NCI-H2107 (cell line): Measurements from ENCODE around the gene SCN9A.
"Not testable (repeated sequence)": the region's sequence is repeated elsewhere in the genome, so short reads cannot be mapped to it uniquely, and the experiment has no call there.

Experiments used
- DNase-seq: peaks from one replicate; lab custom pipeline; 2025; lab: John Stamatoyannopoulos, UW

SCN9A gene

DNA sequence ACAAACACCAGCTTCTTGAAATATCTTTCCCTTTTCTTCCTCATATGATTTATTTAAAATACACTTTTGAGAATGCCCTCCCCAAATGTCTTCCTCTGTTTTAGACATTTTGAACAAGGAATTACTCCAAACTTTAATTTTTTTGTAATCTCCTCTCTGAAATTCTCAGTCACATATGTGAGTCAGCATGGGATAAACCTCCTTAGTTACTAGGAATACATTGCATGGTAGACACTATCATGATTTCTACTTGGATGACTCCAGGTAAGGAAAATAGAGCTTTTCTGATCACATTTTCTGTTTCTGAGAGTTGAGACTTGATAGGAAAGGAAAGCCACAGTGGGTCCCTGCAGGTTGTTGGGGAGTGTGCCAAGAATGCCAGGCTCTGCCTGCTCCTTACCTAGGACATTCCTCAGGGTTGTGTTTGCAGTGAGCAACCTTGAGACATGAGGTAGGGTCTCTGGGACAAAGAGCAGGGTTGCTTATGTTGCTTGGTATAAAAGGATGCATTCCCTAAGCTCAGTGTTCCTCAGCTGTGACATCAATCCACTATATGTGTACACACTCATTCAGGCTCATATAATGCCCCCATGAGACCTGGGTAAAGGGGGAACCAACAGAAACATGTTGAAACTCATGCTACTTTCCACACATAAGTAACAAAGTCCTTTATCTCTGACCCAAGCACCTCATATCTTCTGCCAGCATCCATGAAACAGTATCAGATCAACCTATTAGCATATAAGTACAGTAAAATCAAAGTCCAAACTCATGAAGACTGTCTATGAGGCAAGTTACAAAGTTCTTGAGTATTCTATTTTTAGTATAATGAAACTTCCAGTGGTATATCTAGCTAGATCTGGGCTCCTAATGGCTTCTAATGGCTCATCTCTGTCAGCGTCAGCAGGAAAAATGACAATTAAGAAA lies 135.1 kb downstream of the SCN9A start:
- DNase-seq = no peak

DNA sequence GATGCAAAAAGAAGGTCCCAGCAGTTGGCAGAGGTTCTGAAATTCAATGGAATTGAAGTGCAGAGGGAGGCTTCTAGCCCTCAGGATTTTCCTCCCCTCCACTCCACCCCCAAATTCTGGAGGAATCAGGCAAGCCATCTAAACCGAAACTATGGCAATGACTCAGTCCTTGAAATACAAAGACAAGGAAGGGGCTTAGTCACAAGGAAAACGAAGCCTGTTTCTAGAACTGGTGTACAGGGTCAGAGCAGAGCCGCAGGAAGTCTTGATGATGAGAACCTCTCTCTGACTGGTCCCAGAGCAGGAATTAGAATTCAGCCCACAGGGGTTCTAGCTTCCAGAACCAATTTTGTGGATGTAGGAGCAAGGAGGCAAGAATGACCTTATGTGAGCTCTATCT lies 136.2 kb downstream of the SCN9A start:
- DNase-seq = no peak

DNA sequence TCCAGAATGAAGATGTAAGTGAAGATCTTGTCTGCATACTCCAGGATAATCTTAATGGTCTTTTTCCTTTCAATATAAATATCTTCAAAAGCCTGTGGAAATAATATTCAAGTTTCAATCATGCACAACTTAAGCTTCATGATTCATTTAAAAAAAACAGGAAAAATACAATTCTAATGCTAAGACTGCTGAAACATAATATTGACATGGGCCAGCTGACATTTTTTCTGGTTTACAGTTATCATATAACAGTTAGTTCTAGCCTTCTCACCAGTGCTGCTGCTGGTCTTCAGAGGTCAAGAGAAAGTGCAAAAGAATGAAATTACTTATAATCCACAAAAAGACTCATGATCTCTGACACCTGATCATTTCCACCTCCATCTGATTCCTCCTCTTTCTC lies 137.6 kb downstream of the SCN9A start:
- DNase-seq = no peak

DNA sequence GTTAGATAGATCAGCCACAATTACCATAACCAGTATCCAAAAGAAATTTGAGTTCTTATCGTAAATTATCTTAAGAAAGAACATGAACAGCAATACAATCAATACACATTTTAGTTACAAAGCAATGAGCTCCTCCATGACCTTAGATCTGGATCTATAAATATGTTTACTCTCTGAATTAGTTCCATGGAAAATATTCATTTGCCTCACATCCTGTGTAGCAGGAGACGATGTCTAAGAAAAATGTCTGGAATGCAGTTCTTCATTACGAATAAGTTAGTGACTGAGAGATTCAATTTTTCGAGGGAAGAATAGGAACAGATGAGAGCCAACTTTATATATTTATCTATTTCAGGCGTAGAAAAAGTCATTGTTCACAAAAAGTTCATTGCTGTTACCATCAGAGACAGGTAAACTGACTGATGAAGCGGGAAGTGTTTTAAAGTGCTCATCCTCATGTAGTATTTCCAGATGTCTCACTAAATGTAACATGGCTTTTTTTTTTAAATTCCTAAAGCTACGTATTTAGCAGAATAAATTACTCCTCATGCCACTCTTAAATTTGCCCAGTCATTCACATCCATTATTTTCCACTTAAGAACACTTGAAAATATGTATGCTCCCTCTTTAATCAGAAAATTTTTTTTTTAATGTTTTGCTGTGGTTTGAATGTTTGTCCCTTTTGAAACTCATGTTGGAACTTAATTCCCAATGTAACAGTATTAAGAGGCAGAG lies 141.5 kb downstream of the SCN9A start:
- no peak for DNase-seq

DNA sequence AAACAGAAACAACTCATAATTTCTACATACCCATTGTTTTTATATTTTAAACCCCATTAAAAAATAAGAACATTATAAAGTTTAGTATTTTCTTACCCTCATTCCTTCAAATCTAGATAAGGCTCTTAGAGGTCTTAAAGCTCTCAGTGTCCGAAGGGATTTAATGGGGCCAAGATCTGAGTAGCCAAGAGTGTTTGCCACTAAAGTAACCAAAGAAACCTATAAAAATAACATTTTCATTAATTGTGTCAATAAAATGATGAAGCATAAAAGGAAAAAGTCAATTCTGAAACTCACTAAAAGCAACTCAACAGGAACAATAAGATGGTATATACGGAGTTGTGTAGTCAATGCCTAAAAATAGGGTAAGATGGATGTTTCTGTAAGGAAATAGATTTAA lies 142.5 kb downstream of the SCN9A start:
- no peak for DNase-seq

DNA sequence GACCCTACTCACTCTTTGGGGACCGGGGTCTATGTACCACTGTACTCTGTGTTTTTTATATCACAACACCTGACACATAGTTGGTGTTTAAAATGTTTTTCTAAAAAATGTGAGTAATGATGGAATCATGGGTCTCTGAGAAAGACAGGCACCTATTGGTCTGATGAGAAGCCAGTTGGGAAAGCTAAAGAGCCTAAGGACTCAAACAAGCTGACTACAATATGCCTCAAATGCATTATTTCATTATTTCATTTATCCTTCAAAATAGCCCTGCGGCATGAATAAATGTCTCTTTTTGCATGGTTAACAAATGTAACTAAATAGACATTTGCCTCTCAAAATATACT lies 145.0 kb downstream of the SCN9A start:
- DNase-seq = no peak

DNA sequence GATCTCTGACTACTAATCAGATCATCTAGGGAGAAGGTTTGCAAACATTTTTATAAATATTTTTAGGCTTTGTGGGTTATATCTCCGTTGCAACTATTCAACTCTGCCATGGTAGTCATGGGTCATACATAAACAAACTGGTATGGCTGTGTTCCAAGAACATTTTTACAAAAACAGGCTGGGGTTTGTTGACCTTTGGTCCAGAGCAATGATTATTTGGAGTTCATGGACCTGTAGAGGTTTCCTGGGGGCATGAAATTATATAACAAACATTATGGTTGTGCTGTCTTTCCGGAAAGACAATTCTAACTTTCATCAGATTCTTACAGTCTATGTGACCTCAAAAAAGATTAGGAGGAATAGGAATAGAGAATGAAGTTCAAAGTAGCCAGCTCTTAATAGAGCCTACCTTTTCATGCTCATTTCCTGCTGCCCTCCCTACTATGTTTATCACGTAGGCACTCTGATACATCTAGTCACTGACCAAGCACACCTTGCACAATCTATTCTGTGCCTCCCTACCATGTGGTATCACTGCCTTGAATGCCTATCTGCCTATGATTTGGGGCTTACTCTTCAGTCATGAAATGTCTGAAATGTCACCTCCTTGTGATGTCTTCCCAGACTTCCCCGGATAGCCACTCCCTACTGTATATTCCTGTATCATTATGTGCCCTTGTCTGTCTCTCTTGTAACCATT lies 145.6 kb downstream of the SCN9A start:
- DNase-seq = no peak

DNA sequence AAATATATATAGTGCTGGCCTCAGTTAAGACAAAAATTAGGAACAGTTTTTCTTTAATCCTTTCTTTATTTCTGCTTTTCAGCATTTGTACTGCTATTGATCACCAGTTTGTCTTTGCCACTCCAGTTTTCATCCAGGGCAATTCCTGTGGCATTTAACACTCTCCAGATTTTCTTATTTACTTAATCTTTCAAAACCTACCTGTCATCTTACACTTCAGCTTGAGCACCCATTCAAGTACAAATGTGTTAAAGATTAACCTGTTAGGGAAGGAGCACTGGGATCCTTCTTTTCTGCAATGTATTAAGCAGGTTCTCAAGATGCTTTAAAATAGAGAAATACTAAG lies 146.1 kb downstream of the SCN9A start:
- no peak for DNase-seq

DNA sequence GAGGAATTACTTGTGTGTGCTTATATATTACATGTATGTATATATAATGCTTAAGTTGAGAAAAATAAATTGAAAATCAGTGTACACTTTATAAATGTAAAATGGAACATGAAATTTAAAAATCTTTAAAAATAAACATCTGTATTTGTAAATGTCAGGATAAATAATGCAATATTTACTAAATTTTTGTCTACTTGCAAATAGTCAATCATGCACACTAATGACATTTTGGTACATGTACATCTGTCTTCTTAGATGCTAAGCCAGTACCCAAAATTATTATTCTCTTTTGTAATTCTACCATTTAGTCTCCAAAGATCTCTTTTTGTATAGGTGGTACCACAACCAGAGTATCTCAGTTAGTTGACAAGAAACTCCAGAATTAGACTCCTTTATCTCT lies 151.5 kb downstream of the SCN9A start:
- DNase-seq = no peak

DNA sequence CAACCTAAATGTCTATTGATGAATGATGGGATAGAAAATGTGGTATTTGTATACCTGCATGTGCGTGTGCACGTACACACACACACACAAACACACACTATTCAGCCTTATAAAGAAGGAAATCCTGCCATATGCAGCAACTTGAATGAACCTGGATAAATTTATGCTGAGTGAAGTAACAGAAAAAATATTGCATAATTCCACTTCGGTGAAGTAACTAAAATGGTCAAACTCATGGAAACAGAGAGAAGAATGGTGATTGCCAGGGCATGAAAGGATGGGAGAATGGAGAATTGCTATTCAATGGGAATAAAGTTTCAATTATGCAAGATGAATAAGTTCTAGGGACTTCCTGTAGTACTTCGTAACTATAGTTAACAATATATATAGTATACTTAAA lies 152.4 kb downstream of the SCN9A start:
- DNase-seq = no peak

DNA sequence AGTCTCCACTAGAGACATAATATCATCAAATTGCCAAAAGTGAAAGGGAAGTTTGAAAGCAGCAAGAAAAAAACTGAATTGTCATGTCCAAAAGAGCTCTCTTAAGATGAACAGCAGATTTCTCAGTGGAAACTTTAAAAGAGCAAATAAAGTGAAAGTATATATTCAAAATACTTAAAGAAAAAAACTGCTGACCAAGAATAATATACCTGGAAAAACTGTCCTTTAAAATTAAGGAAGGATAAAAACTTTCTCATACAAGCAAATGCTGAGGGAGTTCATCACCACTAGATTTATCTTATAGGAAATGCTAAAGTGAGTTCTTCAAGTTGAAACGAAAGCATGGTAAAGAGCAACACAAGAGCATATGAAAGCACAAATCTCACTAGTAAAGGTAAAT lies 164.7 kb downstream of the SCN9A start:
- no peak for DNase-seq

DNA sequence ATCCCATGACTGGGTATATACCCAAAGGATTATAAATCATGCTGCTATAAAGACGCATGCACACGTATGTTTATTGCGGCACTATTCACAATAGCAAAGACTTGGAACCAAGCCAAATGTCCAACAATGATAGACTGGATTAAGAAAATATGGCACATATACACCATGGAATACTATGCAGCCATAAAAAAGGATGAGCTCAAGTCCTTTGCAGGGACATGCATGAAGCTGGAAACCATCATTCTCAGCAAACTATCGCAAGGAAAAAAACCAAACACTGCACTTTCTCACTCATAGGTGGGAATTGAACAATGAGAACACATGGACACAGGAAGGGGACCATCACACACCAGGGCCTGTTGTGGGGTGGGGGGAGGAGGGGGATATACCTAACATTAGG lies 165.8 kb downstream of the SCN9A start:
- DNase-seq = not testable (repeated sequence)

DNA sequence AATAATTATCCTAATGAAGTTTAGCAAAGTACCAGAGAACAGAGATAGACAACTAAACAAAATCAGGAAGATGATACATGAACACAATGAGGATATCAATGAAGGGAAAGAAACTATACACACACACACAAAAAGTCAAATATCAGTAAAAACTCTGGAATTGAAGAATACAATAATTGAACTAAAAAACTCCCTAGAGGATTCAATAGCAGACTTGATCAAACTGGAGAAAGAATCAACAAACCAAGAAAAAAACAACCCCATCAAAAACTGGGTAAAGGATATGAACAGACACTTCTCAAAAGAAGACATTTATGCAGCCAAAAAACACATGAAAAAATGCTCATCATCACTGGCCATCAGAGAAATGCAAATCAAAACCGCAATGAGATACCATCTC lies 166.4 kb downstream of the SCN9A start:
- DNase-seq = not testable (repeated sequence)

DNA sequence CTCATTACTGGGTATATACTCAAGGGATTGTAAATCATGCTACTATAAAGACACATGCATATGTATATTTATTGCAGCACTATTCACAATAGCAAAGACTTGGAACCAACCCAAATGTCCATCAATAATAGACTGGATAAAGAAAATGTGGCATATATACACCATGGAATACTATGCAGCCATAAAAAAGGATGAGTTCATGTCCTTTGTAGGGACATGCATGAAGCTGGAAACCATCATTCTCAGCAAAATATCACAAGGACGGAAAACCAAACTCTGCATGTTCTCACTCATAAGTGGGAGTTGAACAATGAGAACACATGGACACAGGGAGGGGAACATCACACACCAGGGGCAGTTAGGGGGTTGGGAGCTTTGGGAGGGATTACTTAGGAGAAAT lies 169.6 kb downstream of the SCN9A start:
- DNase-seq = not testable (repeated sequence)

DNA sequence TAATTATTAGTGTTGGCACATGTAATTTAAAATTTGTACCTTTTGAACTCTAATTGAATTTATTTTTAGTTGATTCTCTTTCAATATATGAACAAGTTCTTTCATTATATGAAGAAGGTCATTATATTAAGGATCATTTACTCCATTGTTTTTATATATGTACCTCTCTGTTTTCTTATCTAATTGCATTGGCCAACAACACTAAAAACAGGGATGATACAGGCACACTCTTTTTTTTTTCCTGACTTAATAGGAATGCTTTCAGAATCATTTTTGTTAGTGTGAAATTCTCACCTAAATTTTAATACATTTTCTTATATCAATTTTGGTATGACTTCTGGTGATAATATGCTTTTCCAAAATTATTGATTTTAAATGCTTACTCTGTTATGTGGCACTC lies 173.0 kb downstream of the SCN9A start:
- DNase-seq = no peak

DNA sequence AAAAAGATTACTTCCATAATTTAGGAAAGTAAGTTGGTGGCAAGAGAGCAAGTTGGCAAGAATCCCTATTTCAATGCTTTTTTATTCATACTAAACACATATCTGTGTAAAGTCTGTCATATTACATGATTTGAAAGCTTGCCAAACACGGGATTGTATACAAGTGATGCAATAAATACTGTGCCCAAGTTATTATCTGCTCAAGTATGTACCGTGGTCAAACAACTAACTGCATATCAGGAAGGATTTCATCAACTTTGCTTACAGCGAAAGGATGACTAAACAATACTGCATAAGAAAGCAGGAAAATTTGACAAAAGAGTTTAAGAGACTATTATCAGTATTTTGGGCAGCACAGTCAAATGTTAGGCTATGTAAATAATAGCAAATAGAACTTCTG lies 178.3 kb downstream of the SCN9A start:
- DNase-seq = no peak

DNA sequence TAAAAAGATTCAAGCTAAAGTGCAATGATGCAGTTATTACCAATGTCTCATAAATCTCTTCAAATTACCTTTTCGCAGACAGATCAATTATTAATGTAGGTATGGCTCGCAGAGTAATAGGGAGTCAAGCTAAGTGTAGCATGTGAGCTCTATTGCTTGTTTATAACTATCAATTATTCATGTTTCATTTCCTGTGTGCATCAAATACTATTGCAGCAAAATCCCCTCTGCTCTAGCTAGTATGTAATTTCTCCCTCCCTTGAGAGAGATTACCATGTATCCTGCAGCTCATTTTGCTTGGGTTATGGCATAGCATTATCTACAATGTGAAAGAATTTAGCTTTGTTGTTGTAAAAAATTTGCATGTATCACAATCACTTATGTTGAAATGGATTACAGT lies 182.3 kb downstream of the SCN9A start:
- DNase-seq = no peak

DNA sequence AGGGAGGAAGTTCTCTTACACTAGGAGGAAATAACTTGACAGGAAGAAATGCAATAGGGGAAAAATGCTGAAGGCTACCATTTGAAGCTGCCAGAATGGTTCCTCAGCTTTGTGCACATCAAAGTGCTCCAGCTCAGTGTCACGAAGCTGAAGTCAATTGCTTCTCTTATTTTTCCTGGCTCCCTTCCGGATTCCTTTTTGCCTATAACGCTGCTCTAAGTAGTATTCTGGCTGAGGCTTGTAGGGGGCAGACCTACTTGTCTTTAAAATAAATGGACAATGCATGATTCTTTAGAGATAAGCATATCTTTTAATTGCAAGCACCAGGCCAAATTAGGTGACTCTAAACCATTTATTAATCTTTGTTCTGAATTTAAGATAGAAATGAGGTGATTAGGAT lies 187.7 kb downstream of the SCN9A start:
- DNase-seq = no peak

DNA sequence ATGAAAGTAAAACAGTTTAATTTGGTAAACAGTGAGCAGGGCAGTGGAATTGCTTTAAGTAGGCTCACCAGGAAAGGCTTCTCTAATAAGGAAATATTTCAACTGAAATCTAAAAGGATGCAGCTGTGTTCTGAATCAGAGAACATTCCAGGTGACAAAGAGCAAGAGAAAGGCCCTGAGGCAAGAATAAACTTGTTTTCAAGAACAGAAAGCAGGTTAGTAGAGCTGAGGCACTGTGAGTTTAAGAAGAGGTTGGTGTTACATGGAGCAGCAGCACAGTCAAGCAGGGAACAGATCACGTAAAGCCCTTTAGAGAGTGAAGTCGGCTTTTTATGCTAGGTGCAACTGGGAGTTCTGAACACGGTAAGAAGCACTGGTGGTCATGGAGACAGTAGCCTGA lies 191.0 kb downstream of the SCN9A start:
- DNase-seq = no peak

DNA sequence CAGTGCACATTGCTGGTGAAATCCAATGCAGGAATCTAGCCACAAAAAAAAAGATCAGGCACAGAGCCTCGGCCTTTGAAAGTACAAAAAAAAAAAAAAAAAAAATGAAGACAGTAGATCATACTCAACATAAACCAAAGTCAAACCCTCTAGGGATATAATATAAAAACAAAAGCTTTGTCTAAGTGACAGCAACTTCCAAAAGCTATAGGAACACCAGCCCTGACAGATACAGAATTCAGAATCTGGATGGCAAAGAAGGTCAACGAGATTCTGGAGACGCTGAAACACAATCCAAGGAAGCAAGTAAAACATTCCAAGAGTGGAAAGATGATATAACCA lies 194.0 kb downstream of the SCN9A start:
- DNase-seq = no peak

DNA sequence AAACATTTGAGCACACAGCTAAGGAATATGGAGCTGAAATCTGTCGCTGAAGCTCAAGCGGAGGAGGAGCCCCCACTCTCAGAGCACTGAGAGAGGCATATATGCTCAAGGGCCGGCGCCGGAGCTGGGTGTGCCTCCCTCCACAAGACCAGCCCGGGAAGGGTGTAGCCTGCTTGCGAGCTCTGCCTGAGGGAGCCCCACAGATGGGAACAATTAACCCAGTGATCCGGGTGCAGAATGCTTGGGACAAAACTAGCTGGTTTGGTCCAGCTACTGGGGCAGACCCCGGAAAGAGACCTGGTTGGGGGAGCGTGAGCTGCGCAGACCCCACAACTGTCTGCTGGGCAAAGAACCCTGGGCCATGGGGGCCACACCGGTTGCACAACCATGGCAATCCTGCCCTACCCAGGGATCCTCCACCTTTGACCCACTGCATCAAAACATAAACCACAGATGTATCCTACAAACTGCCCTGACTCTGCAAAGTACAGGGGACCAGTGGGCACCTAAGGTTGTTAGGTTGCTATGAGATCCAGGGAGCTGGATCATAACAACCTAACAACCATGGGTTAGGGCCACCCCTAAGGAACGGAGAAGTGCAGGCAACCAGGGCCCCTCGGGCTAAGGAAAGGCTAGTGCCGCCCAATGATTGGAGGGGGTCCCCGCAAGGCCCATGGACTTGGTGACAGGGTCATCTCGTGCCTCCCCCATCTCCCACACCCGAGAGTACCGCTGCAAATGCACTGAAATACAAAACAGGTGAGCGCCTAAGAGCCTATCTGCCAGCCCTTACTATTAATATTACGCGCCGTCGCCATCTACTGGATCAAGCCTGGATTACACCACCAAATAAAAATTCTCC lies 194.6 kb downstream of the SCN9A start:
- DNase-seq = peak; percentile 7

DNA sequence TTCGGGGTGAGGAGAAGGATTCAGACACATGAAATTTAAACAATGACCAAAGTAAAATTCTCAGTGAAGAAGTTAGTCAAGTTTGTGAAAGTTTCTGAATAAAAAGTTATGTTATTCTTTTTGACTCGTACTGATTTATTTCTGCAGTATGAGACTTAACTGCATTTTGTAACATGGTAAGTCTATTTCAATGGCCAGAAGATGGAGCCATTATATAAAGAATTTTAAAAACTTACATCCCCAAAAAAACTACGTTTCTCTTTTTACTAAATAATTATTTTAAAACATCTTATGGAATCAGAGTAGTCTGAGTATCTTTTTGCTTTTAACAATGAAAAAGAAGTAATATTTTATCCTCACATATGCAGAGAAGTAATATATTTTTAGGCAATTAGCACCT lies 196.5 kb downstream of the SCN9A start:
- DNase-seq = no peak
